ENCODE results near the gene VNN1.

DNA sequence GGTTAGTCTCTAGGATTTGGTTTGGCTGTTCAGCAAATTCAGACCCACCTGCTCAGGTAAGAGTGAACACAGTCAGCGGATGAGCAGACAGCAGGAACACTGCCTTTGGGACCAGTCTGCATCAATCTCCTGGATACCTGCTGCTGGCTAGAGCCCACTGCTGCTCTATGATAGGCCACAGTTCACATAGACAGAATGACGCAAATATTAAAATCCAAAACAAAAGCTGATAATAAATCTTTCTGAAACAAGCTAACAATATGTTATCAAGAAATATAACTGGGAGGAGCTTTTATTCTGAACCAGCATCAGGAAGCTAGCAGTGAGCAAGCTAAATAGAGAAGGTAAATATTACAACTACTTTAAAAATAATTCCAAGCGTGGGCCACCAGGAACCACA is 54.8 kb downstream of the VNN1 start, which contains the start of gene TAAR1:
- TF ChIP-seq, protein P1, sequence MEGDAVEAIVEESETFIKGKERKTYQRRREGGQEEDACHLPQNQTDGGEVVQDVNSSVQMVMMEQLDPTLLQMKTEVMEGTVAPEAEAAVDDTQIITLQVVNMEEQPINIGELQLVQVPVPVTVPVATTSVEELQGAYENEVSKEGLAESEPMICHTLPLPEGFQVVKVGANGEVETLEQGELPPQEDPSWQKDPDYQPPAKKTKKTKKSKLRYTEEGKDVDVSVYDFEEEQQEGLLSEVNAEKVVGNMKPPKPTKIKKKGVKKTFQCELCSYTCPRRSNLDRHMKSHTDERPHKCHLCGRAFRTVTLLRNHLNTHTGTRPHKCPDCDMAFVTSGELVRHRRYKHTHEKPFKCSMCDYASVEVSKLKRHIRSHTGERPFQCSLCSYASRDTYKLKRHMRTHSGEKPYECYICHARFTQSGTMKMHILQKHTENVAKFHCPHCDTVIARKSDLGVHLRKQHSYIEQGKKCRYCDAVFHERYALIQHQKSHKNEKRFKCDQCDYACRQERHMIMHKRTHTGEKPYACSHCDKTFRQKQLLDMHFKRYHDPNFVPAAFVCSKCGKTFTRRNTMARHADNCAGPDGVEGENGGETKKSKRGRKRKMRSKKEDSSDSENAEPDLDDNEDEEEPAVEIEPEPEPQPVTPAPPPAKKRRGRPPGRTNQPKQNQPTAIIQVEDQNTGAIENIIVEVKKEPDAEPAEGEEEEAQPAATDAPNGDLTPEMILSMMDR (IDR thresholded peaks at IDR 0.05): no peak
- no peak for TF ChIP-seq EP300 (IDR thresholded peaks at IDR 0.05)
